ENCODE measurements around the gene OR9G1. TPM values are rescaled to one million over a fixed set of nuclear protein-coding genes. Genes with fewer than 3 reads are reported as not detected.
"Not testable (repeated sequence)": the region's sequence is repeated elsewhere in the genome, so short reads cannot be mapped to it uniquely, and the experiment has no call there.

The OR9G1 gene
- total and polyA plus RNA-seq, 9 of the 15 experiments (the other 6 are each of a cell fraction or from before 2014, with no cell fraction given), result not detected

- TF ChIP-seq ZHX1 (conservative IDR thresholded peaks at IDR 0.05; ENCODE audit: low read length) (no peak), GTF2E2 (tag; IDR thresholded peaks at IDR 0.05) (no peak), GATAD2A (IDR thresholded peaks at IDR 0.05) (no peak), CGGBP1 (CRISPR knock-in tag; IDR thresholded peaks at IDR 0.05) (no peak), AFF4 (CRISPR knock-in tag; IDR thresholded peaks at IDR 0.05) (no peak), HINFP (tag; conservative IDR thresholded peaks at IDR 0.05; ENCODE audit: low read depth) (no peak), XRCC5 (IDR thresholded peaks at IDR 0.05; ENCODE audit: low read depth, low read length) (no peak)
Observed at GRCh38 chr11:56688554-56689100, 10.3 kb upstream of the OR9G1 start (continued).

GRCh38 chr11:56691179-56691578 is 7.7 kb upstream of the OR9G1 start:
- in situ Hi-C loops (cut with MboI); H3K4me1 ChIP-seq (replicated peaks in 1 of 2; ENCODE audit: control insufficient read depth in 2 of 2, insufficient read depth in 2 of 2, low read length in 2 of 2); H3K36me3 ChIP-seq (ENCODE audit: control insufficient read depth, insufficient read depth, low read length); H3K9me1 ChIP-seq (ENCODE audit: control insufficient read depth, insufficient read depth, low read length); POLR2A ChIA-PET; H3K79me2 ChIP-seq (ENCODE audit: control insufficient read depth, insufficient read depth, low read length); DNase-seq (ENCODE audit: extremely low read depth in 1 of 4, low spot score in 3 of 4); H3K4me3 ChIP-seq; H3K27ac ChIP-seq (ENCODE audit: extremely low read depth, low read depth, low read length); H3K4me2 ChIP-seq (ENCODE audit: insufficient read depth, low read length); FAIRE-seq; H3K27me3 ChIP-seq (ENCODE audit: control insufficient read depth in 2 of 2, insufficient read depth in 2 of 2, low read length in 2 of 2); intact Hi-C loops (cut with micrococcal nuclease); BruUV-seq (replicated peaks); CTCF ChIA-PET (ENCODE audit: low intra/inter-chr PET ratio); H4K20me1 ChIP-seq (replicated peaks; ENCODE audit: control insufficient read depth, insufficient read depth, low read length); H3K9ac ChIP-seq (ENCODE audit: insufficient read depth in 1 of 2, low read depth in 2 of 2, low read length in 2 of 2); ATAC-seq; H3K9me3 ChIP-seq (replicated peaks; ENCODE audit: control insufficient read depth, insufficient read depth, low read depth, low read length); H2AFZ ChIP-seq (ENCODE audit: low read depth, low read length): not testable (repeated sequence)
- whole genome bisulfite sequencing (ENCODE audit: insufficient coverage, low coverage, missing lambda C conversion rate), result 0% methylated on average over 3 of the region's 3 CpGs

Measured in K562 (cell line).